SK-N-SH treated with all-trans-retinoic acid at 6 μM for 48 hours (cell line): ENCODE measurements around the gene SOX13.

Experiments
- TCF4 ChIP-seq: fragments of 250-450 bp; sonication (Bioruptor Pico); IDR thresholded peaks from 2 replicates; pipeline ENCODE4 v1.8.0; 2021; ENCODE audit warnings: mild to moderate bottlenecking, moderate library complexity, borderline replicate concordance
- TF ChIP-seq, protein P1 (sequence below): fragments of 250-450 bp; sonication (Bioruptor Pico); IDR thresholded peaks from 2 replicates; pipeline ENCODE4 v1.5.1; 2021; ENCODE audit warnings: mild to moderate bottlenecking, moderate library complexity
- TF ChIP-seq, protein P2 (sequence below): fragments of 250-450 bp; sonication (Bioruptor Pico); IDR thresholded peaks from 2 replicates; pipeline ENCODE4 v1.5.1; 2020; ENCODE audit warnings: low read depth, mild to moderate bottlenecking, moderate library complexity

GRCh38 chr1:204031098-204031710 lies 41.7 kb upstream of the SOX13 start:
- TF ChIP-seq, protein P1, sequence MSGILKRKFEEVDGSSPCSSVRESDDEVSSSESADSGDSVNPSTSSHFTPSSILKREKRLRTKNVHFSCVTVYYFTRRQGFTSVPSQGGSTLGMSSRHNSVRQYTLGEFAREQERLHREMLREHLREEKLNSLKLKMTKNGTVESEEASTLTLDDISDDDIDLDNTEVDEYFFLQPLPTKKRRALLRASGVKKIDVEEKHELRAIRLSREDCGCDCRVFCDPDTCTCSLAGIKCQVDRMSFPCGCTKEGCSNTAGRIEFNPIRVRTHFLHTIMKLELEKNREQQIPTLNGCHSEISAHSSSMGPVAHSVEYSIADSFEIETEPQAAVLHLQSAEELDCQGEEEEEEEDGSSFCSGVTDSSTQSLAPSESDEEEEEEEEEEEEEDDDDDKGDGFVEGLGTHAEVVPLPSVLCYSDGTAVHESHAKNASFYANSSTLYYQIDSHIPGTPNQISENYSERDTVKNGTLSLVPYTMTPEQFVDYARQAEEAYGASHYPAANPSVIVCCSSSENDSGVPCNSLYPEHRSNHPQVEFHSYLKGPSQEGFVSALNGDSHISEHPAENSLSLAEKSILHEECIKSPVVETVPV (CRISPR knock-in tag): no peak
- TF ChIP-seq, protein P2, sequence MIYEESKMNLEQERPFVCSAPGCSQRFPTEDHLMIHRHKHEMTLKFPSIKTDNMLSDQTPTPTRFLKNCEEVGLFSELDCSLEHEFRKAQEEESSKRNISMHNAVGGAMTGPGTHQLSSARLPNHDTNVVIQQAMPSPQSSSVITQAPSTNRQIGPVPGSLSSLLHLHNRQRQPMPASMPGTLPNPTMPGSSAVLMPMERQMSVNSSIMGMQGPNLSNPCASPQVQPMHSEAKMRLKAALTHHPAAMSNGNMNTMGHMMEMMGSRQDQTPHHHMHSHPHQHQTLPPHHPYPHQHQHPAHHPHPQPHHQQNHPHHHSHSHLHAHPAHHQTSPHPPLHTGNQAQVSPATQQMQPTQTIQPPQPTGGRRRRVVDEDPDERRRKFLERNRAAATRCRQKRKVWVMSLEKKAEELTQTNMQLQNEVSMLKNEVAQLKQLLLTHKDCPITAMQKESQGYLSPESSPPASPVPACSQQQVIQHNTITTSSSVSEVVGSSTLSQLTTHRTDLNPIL (CRISPR knock-in tag): no peak
- TF ChIP-seq TCF4 (CRISPR knock-in tag): no peak
